Measurements from ENCODE around the gene PLA2G4F.

DNA sequence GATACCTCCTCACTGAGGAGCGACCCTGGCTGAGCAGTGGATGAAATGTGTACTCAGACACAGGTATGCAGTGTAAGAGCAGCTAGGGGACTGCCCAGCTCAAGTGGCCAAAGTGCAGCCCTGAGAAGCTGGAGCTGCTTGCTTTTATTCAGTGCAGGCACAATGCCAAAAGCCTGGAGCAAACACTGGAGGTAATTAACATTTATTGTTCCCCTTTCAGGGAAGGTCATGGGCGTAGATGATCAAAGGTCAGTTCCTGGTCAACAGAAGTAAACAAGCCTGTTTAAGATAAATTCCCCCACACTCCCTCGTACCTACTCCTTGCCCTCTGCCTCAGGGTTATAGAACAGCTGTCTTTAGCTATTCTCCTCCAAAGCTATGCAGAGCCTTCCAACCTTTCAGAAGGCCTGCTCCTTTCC is 17.5 kb downstream of the PLA2G4F start:
- TF ChIP-seq, protein P1, sequence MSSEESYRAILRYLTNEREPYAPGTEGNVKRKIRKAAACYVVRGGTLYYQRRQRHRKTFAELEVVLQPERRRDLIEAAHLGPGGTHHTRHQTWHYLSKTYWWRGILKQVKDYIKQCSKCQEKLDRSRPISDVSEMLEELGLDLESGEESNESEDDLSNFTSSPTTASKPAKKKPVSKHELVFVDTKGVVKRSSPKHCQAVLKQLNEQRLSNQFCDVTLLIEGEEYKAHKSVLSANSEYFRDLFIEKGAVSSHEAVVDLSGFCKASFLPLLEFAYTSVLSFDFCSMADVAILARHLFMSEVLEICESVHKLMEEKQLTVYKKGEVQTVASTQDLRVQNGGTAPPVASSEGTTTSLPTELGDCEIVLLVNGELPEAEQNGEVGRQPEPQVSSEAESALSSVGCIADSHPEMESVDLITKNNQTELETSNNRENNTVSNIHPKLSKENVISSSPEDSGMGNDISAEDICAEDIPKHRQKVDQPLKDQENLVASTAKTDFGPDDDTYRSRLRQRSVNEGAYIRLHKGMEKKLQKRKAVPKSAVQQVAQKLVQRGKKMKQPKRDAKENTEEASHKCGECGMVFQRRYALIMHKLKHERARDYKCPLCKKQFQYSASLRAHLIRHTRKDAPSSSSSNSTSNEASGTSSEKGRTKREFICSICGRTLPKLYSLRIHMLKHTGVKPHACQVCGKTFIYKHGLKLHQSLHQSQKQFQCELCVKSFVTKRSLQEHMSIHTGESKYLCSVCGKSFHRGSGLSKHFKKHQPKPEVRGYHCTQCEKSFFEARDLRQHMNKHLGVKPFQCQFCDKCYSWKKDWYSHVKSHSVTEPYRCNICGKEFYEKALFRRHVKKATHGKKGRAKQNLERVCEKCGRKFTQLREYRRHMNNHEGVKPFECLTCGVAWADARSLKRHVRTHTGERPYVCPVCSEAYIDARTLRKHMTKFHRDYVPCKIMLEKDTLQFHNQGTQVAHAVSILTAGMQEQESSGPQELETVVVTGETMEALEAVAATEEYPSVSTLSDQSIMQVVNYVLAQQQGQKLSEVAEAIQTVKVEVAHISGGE (tag by site-specific recombination; conservative IDR thresholded peaks at IDR 0.05; ENCODE audit: low read depth): no peak
- TF ChIP-seq, protein P2, sequence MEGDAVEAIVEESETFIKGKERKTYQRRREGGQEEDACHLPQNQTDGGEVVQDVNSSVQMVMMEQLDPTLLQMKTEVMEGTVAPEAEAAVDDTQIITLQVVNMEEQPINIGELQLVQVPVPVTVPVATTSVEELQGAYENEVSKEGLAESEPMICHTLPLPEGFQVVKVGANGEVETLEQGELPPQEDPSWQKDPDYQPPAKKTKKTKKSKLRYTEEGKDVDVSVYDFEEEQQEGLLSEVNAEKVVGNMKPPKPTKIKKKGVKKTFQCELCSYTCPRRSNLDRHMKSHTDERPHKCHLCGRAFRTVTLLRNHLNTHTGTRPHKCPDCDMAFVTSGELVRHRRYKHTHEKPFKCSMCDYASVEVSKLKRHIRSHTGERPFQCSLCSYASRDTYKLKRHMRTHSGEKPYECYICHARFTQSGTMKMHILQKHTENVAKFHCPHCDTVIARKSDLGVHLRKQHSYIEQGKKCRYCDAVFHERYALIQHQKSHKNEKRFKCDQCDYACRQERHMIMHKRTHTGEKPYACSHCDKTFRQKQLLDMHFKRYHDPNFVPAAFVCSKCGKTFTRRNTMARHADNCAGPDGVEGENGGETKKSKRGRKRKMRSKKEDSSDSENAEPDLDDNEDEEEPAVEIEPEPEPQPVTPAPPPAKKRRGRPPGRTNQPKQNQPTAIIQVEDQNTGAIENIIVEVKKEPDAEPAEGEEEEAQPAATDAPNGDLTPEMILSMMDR (tag by site-specific recombination; IDR thresholded peaks at IDR 0.05): no peak
- TF ChIP-seq ZNF660 (tag by site-specific recombination; IDR thresholded peaks at IDR 0.05) (no peak), ZNF214 (tag by site-specific recombination; IDR thresholded peaks at IDR 0.05; ENCODE audit: borderline replicate concordance) (no peak), GLIS1 (tag by site-specific recombination; IDR thresholded peaks at IDR 0.05) (no peak), ZBTB21 (tag by site-specific recombination; IDR thresholded peaks at IDR 0.05) (no peak), ZNF747 (tag by site-specific recombination; IDR thresholded peaks at IDR 0.05) (no peak)

All from HEK293 (cell line).